Caco-2 (cell line): ENCODE results near the gene FILIP1. TPM values are rescaled to one million over a fixed set of nuclear protein-coding genes. Genes with fewer than 3 reads are reported as not detected.

Experiments used
- BruUV-seq: library from RNA; stranded (reverse); fragments of 400-500 nt; replicated peaks from 2 replicates; lab custom pipeline; 2021; lab: Mats Ljungman, UMichigan
- CTCF ChIA-PET: fragments of 300-600 bp; sonication (Branson Sonifier 250); formaldehyde crosslinking; loops from one replicate; lab custom pipeline; 2022; ENCODE audit warnings: antibody characterized with exemption; lab: Charles Lee
- POLR2A ChIA-PET: fragments of 300-600 bp; sonication (Branson Sonifier 250); formaldehyde crosslinking; loops from one replicate; lab custom pipeline; 2022; ENCODE audit warnings: antibody characterized with exemption; lab: Charles Lee
- DNase-seq, 2 experiments: peaks; one replicate each; pipeline versions ENCODE4 v3.0.0 to v3.0.0-alpha.2; 2020 to 2022
- H3K27me3 ChIP-seq: replicated peaks from 2 replicates; pipeline ENCODE4 v1.6.0; 2011; ENCODE audit warnings: low read length; ENCODE audit not compliant: control insufficient read depth, insufficient read depth
- H3K36me3 ChIP-seq: 2 replicates; pipeline ENCODE4 v1.5.1; 2011; ENCODE audit warnings: low read length; ENCODE audit not compliant: control insufficient read depth, insufficient read depth
- H3K4me1 ChIP-seq: fragments of 250-450 bp; sonication (Bioruptor Pico); 2 replicates; pipeline ENCODE4 v1.5.1; 2020; ENCODE audit warnings: mild to moderate bottlenecking
- H3K4me3 ChIP-seq: 2 replicates; pipeline ENCODE4 v1.5.1; 2011; ENCODE audit warnings: low read depth, mild to moderate bottlenecking, control low read depth, low read length
- H3K9me3 ChIP-seq: fragments of 250-450 bp; sonication (Bioruptor Pico); 2 replicates; pipeline ENCODE4 v1.5.1; 2020; ENCODE audit warnings: mild to moderate bottlenecking, moderate library complexity
- H3K27ac Mint-ChIP-seq: one replicate; pipeline ENCODE4 v1.8.0; 2022; ENCODE audit warnings: mixed read lengths; ENCODE audit not compliant: unreplicated experiment
- H3K27me3 Mint-ChIP-seq: one replicate; pipeline ENCODE4 v1.8.0; 2022; ENCODE audit warnings: mixed read lengths; ENCODE audit not compliant: insufficient read depth, unreplicated experiment
- H3K36me3 Mint-ChIP-seq: one replicate; pipeline ENCODE4 v1.8.0; 2022; ENCODE audit warnings: mild to moderate bottlenecking, mixed read lengths; ENCODE audit not compliant: insufficient read depth, unreplicated experiment
- H3K4me1 Mint-ChIP-seq: one replicate; pipeline ENCODE4 v1.8.0; 2022; ENCODE audit warnings: low read depth, mixed read lengths; ENCODE audit not compliant: unreplicated experiment
- H3K4me3 Mint-ChIP-seq: one replicate; pipeline ENCODE4 v1.8.0; 2022; ENCODE audit warnings: mild to moderate bottlenecking, moderate library complexity, mixed read lengths; ENCODE audit not compliant: unreplicated experiment
- H3K9me3 Mint-ChIP-seq: one replicate; pipeline ENCODE4 v1.8.0; 2022; ENCODE audit warnings: mixed read lengths; ENCODE audit not compliant: unreplicated experiment
- CTCF ChIP-seq, 2 experiments: fragments of 200-600 bp in 1 of 2; IDR thresholded peaks; 1 replicate in 1 of 2; 2 replicates in 1 of 2; pipeline versions ENCODE4 v1.5.1 to v1.8.0; 2011 to 2022; ENCODE audit warnings: antibody characterized with exemption in 1 of 2, control low read depth in 1 of 2, inconsistent platforms in 1 of 2, low read depth in 1 of 2, low read length in 1 of 2, mild to moderate bottlenecking in 1 of 2, moderate library complexity in 1 of 2; ENCODE audit not compliant: insufficient read depth in 1 of 2, severe bottlenecking in 1 of 2, unreplicated experiment in 1 of 2
- intact Hi-C: fragments of 100-400 bp; cut with micrococcal nuclease; formaldehyde crosslinking; loops from one replicate; pipeline ENCODE4 v1.10.0; 2022; ENCODE audit not compliant: unreplicated experiment
- total RNA-seq: library from RNA; stranded (reverse); gene quantifications from 2 replicates; pipeline ENCODE4 v1.2.3, GENCODE V29; 2022

Gene FILIP1
- total RNA-seq, 1 experiment from 2014 or later = 0.07 TPM

DNA sequence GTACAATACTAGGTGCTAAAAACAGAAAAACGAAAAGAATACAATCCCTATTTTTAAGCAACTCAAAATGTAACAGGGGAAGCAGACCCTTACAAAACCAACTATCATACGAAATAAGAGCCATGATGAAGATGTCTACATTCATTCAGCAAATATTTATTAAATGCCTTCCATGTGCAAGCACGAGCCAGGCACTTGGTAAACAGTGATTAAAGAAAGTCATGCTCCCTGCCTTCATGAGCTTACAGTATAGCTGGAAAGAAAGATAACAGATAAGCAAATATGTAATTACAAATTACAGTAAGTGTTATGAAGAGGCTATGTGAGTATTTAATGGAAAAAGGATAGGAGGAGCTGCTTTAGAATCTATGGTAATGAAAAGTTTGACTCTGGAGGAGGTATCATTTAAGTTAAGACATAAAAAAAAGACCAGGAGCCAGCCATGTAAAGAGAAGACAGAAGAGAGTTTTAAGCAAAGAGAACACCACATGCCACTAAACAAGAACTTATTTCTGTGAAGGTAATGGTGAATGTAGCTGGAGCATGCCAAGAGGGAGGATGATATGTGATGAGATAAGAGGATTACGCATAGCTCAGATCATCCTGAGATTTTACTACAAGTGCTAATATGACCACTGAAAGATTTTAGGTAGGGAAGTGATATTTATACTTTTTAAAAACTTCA lies 230.7 kb downstream of the FILIP1 start:
- H3K4me3 ChIP-seq = no peak overlapping the region
- Mint-ChIP-seq H3K27ac (no peak overlapping the region), H3K36me3 (peaks cover 7% of the 10 kb centered on the region), H3K4me1 (no peaks in the 10 kb centered on the region), H3K9me3 (no peaks in the 10 kb centered on the region), H3K4me3 (no peak overlapping the region), H3K27me3 (no peaks in the 10 kb centered on the region)
- ChIA-PET CTCF (no interaction called here), POLR2A (no interaction called here)
- no peak for DNase-seq
- TF ChIP-seq CTCF (IDR thresholded peaks at IDR 0.05; ENCODE audit: insufficient read depth in 1 of 2, low read depth in 1 of 2, low read length in 1 of 2, severe bottlenecking in 1 of 2, unreplicated experiment in 1 of 2) = no peak
- no peaks in the 10 kb centered on the region for H3K36me3 ChIP-seq
- no peaks in the 10 kb centered on the region for H3K4me1 ChIP-seq
- no peaks in the 10 kb centered on the region for H3K27me3 ChIP-seq
- intact Hi-C loops = no loop called here
- no peaks in the 10 kb centered on the region for H3K9me3 ChIP-seq
- BruUV-seq = no TSS peak

- no peak for TF ChIP-seq CTCF (IDR thresholded peaks at IDR 0.05; ENCODE audit: insufficient read depth in 1 of 2, low read depth in 1 of 2, low read length in 1 of 2, severe bottlenecking in 1 of 2, unreplicated experiment in 1 of 2)
- no peaks in the 10 kb centered on the region for H3K36me3 ChIP-seq
These were observed 232.3 kb downstream of the FILIP1 start for GRCh38 chr6:75261299-75261698.

GRCh38 chr6:75257343-75258087 lies 236.1 kb downstream of the FILIP1 start:
- POLR2A ChIA-PET = no interaction called here
- no peaks in the 10 kb centered on the region for H3K27me3 ChIP-seq
- no peak overlapping the region for H3K4me3 Mint-ChIP-seq
- H3K4me1 Mint-ChIP-seq = no peaks in the 10 kb centered on the region
- H3K27ac Mint-ChIP-seq = no peak overlapping the region
- no peaks in the 10 kb centered on the region for H3K9me3 Mint-ChIP-seq
- H3K9me3 ChIP-seq = no peaks in the 10 kb centered on the region
- intact Hi-C loops = no loop called here
- no peak for TF ChIP-seq CTCF (IDR thresholded peaks at IDR 0.05; ENCODE audit: insufficient read depth in 1 of 2, low read depth in 1 of 2, low read length in 1 of 2, severe bottlenecking in 1 of 2, unreplicated experiment in 1 of 2)
- H3K36me3 ChIP-seq = no peaks in the 10 kb centered on the region
- H3K27me3 Mint-ChIP-seq = no peaks in the 10 kb centered on the region
- CTCF ChIA-PET = no interaction called here
- no peak for DNase-seq
- BruUV-seq = no TSS peak
- no peak overlapping the region for H3K4me3 ChIP-seq
- H3K4me1 ChIP-seq = no peaks in the 10 kb centered on the region
- peaks cover 9% of the 10 kb centered on the region for H3K36me3 Mint-ChIP-seq

More at GRCh38 chr6:75261299-75261698, 232.3 kb downstream of the FILIP1 start:
- Mint-ChIP-seq H3K4me3 (no peak overlapping the region), H3K27me3 (no peaks in the 10 kb centered on the region), H3K36me3 (peaks cover 16% of the 10 kb centered on the region), H3K4me1 (no peaks in the 10 kb centered on the region), H3K27ac (no peak overlapping the region), H3K9me3 (no peaks in the 10 kb centered on the region)
- POLR2A ChIA-PET = no interaction called here
- Histone ChIP-seq H3K27me3 (no peaks in the 10 kb centered on the region), H3K4me3 (no peak overlapping the region), H3K9me3 (no peaks in the 10 kb centered on the region), H3K4me1 (no peaks in the 10 kb centered on the region)
- no peak for DNase-seq
- CTCF ChIA-PET = no interaction called here
- intact Hi-C loops = no loop called here
- BruUV-seq = no TSS peak
